Endothelial cell (in vitro differentiated cells): ENCODE measurements around the gene METRN. TPM values are rescaled to one million over a fixed set of nuclear protein-coding genes. Genes with fewer than 3 reads are reported as not detected.

ENCODE experiments used
- DNase-seq: peaks from one replicate; pipeline ENCODE4 v3.0.0; 2021; ENCODE audit warnings: low spot score
- H3K27ac Mint-ChIP-seq: one replicate; pipeline ENCODE4 v1.8.0; 2021; ENCODE audit warnings: mixed read lengths, inconsistent platforms; ENCODE audit not compliant: unreplicated experiment
- H3K27me3 Mint-ChIP-seq: one replicate; pipeline ENCODE4 v1.8.0; 2021; ENCODE audit warnings: mild to moderate bottlenecking, moderate library complexity, mixed read lengths, inconsistent platforms; ENCODE audit not compliant: unreplicated experiment
- H3K36me3 Mint-ChIP-seq: one replicate; pipeline ENCODE4 v1.8.0; 2021; ENCODE audit warnings: mild to moderate bottlenecking, low read depth, mixed read lengths, inconsistent platforms; ENCODE audit not compliant: unreplicated experiment
- H3K4me1 Mint-ChIP-seq: one replicate; pipeline ENCODE4 v1.8.0; 2021; ENCODE audit warnings: mild to moderate bottlenecking, mixed read lengths, inconsistent platforms; ENCODE audit not compliant: unreplicated experiment
- H3K4me3 Mint-ChIP-seq: one replicate; pipeline ENCODE4 v1.8.0; 2021; ENCODE audit warnings: mild to moderate bottlenecking, mixed read lengths, inconsistent platforms; ENCODE audit not compliant: unreplicated experiment
- H3K9me3 Mint-ChIP-seq: one replicate; pipeline ENCODE4 v1.8.0; 2021; ENCODE audit warnings: mixed read lengths, inconsistent platforms; ENCODE audit not compliant: unreplicated experiment
- CTCF ChIP-seq: fragments of 200-600 bp; sonication (generic); IDR thresholded peaks from one replicate; pipeline ENCODE4 v1.5.0; 2021; ENCODE audit warnings: antibody characterized with exemption; ENCODE audit not compliant: unreplicated experiment
- total RNA-seq: library from RNA; stranded (reverse); fragmentation: NEBNext Ultra II Directional; extraction: Animal tissue kit (Norgen Biotek cat#: 25700); gene quantifications from one replicate; pipeline ENCODE4 v1.2.1, GENCODE V29; 2021; ENCODE audit not compliant: unreplicated experiment

The METRN gene
- total RNA-seq, 1 donor from 2014 or later: 11.2 TPM

- Mint-ChIP-seq H3K4me3 (peak overlapping the region; percentile 85), H3K27ac (no peak overlapping the region)
- no peak for DNase-seq
These were observed 34.3 kb upstream of the METRN start for GRCh38 chr16:680625-680945.

GRCh38 chr16:680967-681745 lies 33.8 kb upstream of the METRN start:
- H3K36me3 Mint-ChIP-seq: peaks cover 5% of the 10 kb centered on the region
- TF ChIP-seq CTCF: no peak
- H3K27ac Mint-ChIP-seq: no peak overlapping the region
- no peaks in the 10 kb centered on the region for H3K9me3 Mint-ChIP-seq
- H3K4me1 Mint-ChIP-seq: peaks cover 6% of the 10 kb centered on the region
- peaks cover 18% of the 10 kb centered on the region for H3K27me3 Mint-ChIP-seq
- H3K4me3 Mint-ChIP-seq: peak overlapping the region; percentile 85
- no peak for DNase-seq

More at GRCh38 chr16:680625-680945, 34.3 kb upstream of the METRN start:
- no peaks in the 10 kb centered on the region for H3K9me3 Mint-ChIP-seq
- peaks cover 16% of the 10 kb centered on the region for H3K27me3 Mint-ChIP-seq
- H3K36me3 Mint-ChIP-seq: peaks cover 5% of the 10 kb centered on the region
- TF ChIP-seq CTCF: no peak
- H3K4me1 Mint-ChIP-seq: peaks cover 6% of the 10 kb centered on the region

- TF ChIP-seq CTCF: no peak
- no peak overlapping the region for H3K27ac Mint-ChIP-seq
- H3K9me3 Mint-ChIP-seq: no peaks in the 10 kb centered on the region
- H3K27me3 Mint-ChIP-seq: peaks cover 15% of the 10 kb centered on the region
- peaks cover 5% of the 10 kb centered on the region for H3K36me3 Mint-ChIP-seq
- DNase-seq: no peak
- H3K4me1 Mint-ChIP-seq: peaks cover 6% of the 10 kb centered on the region
- H3K4me3 Mint-ChIP-seq: peak overlapping the region; percentile 87
These were observed 33.0 kb upstream of the METRN start for GRCh38 chr16:681746-682427.

- H3K27ac Mint-ChIP-seq: peak overlapping the region; percentile 80
These were observed 32.2 kb upstream of the METRN start for GRCh38 chr16:682493-683395.

More at GRCh38 chr16:682493-683395, 32.2 kb upstream of the METRN start:
- Mint-ChIP-seq H3K9me3 (no peaks in the 10 kb centered on the region), H3K27me3 (peaks cover 14% of the 10 kb centered on the region), H3K4me3 (peak overlapping the region; percentile 87), H3K4me1 (peaks cover 6% of the 10 kb centered on the region), H3K36me3 (peaks cover 5% of the 10 kb centered on the region)
- no peak for DNase-seq
- TF ChIP-seq CTCF: no peak
